B cell (primary cell): Measurements from ENCODE around the gene PTGES. TPM values are rescaled to one million over a fixed set of nuclear protein-coding genes. Genes with fewer than 3 reads are reported as not detected.

Source experiments
- ATAC-seq: fragments of 200-7000 bp; cut with Tn5 transposase; one replicate; pipeline ENCODE4 v1.10.0; 2021; ENCODE audit warnings: low read depth, mild to moderate bottlenecking, moderate number of reproducible peaks, moderate library complexity
- CTCF ChIA-PET: fragments of 350-600 bp; sonication (Branson Sonifier 250); formaldehyde crosslinking; loops from one replicate; lab custom pipeline; 2021; ENCODE audit warnings: antibody characterized with exemption, inconsistent platforms; lab: Charles Lee
- POLR2A ChIA-PET: fragments of 350-600 bp; sonication (Branson Sonifier 250); formaldehyde crosslinking; loops from one replicate; lab custom pipeline; 2021; ENCODE audit warnings: antibody characterized with exemption; lab: Charles Lee
- DNase-seq: peaks from one replicate; pipeline ENCODE4 v3.0.0; 2013
- H2AFZ ChIP-seq: 2 replicates; pipeline ENCODE4 v1.6.1; 2012; ENCODE audit warnings: mild to moderate bottlenecking, low read depth, low read length; ENCODE audit not compliant: insufficient read depth, poor library complexity, severe bottlenecking
- H3K27ac ChIP-seq, 2 donors: 1 replicate in 1 of 2; 2 replicates in 1 of 2; pipeline ENCODE4 v1.5.1; 2012 to 2013; ENCODE audit warnings: low read length in 2 of 2, mild to moderate bottlenecking in 2 of 2, moderate library complexity in 1 of 2
- H3K27me3 ChIP-seq, 4 experiments: fragments of 200-600 bp in 1 of 4; sonication (generic) in 1 of 4; replicated peaks in 1 of 4; 1 replicate in 2 of 4; 2 replicates in 2 of 4; pipeline versions ENCODE4 v1.6.1 to v1.7.0; 2013 to 2016; ENCODE audit warnings: low read length in 3 of 4, mild to moderate bottlenecking in 2 of 4, mixed read lengths in 1 of 4, moderate library complexity in 1 of 4; ENCODE audit not compliant: insufficient read depth in 4 of 4, control insufficient read depth in 3 of 4; ENCODE audit errors: control extremely low read depth in 1 of 4
- H3K36me3 ChIP-seq, 2 experiments: replicated peaks in 1 of 2; 1 replicate in 1 of 2; 2 replicates in 1 of 2; pipeline versions ENCODE4 v1.6.1 to v1.7.1; 2013; ENCODE audit warnings: low read length in 1 of 2; ENCODE audit not compliant: insufficient read depth in 2 of 2, control insufficient read depth in 1 of 2; ENCODE audit errors: control extremely low read depth in 1 of 2, extremely low read depth in 1 of 2
- H3K4me1 ChIP-seq, 2 donors: fragments of 200-600 bp in 1 of 2; sonication (generic) in 1 of 2; 1 replicate in 1 of 2; 2 replicates in 1 of 2; pipeline versions ENCODE4 v1.5.1 to v1.6.1; 2013 to 2017; ENCODE audit warnings: low read length in 2 of 2; ENCODE audit not compliant: control insufficient read depth in 2 of 2, insufficient read depth in 2 of 2
- H3K4me2 ChIP-seq: replicated peaks from 2 replicates; pipeline ENCODE3; 2012; ENCODE audit warnings: mild to moderate bottlenecking, low read depth, low read length; ENCODE audit not compliant: poor library complexity, severe bottlenecking
- H3K4me3 ChIP-seq, 5 experiments: fragments of 200-600 bp in 1 of 5; sonication (generic) in 1 of 5; 1 replicate in 3 of 5; 2 replicates in 2 of 5; pipeline versions ENCODE4 v1.5.1 to v1.7.0; 2011 to 2016; ENCODE audit warnings: low read length in 4 of 5, mild to moderate bottlenecking in 4 of 5, low read depth in 2 of 5, control low read depth in 1 of 5, moderate library complexity in 1 of 5; ENCODE audit not compliant: insufficient read depth in 1 of 5; ENCODE audit errors: control extremely low read depth in 1 of 5, extremely low read depth in 1 of 5
- H3K79me2 ChIP-seq: fragments of 200-600 bp; sonication (generic); one replicate; pipeline ENCODE4 v1.6.0; 2016; ENCODE audit warnings: low read length; ENCODE audit not compliant: control insufficient read depth, insufficient read depth
- H3K9ac ChIP-seq: fragments of 200-600 bp; sonication (generic); 2 replicates; pipeline ENCODE4 v1.6.1; 2017; ENCODE audit warnings: mild to moderate bottlenecking, low read length, moderate library complexity
- H3K9me3 ChIP-seq, 3 donors: one replicate each; pipeline versions ENCODE4 v1.6.1 to v1.7.1; 2013; ENCODE audit warnings: low read length in 2 of 3; ENCODE audit not compliant: control insufficient read depth in 2 of 3, insufficient read depth in 1 of 3; ENCODE audit errors: control extremely low read depth in 1 of 3
- H4K20me1 ChIP-seq: 2 replicates; pipeline ENCODE4 v1.6.0; 2012; ENCODE audit warnings: mild to moderate bottlenecking, low read length; ENCODE audit not compliant: insufficient read depth, control insufficient read depth, poor library complexity, severe bottlenecking
- H3K27ac Mint-ChIP-seq: one replicate; pipeline ENCODE4 v1.8.0; 2021; ENCODE audit warnings: mixed read lengths
- H3K27me3 Mint-ChIP-seq: one replicate; pipeline ENCODE4 v1.8.0; 2021; ENCODE audit warnings: mixed read lengths
- H3K4me1 Mint-ChIP-seq: one replicate; pipeline ENCODE4 v1.8.0; 2021; ENCODE audit warnings: mixed read lengths
- H3K4me3 Mint-ChIP-seq: one replicate; pipeline ENCODE4 v1.8.0; 2021; ENCODE audit warnings: mixed read lengths
- H3K9me3 Mint-ChIP-seq: one replicate; pipeline ENCODE4 v1.8.0; 2022; ENCODE audit warnings: mixed read lengths; ENCODE audit not compliant: insufficient read depth
- EZH2 ChIP-seq: IDR thresholded peaks from 2 replicates; pipeline ENCODE4 v1.6.1; 2012; ENCODE audit warnings: borderline replicate concordance, low read depth, mild to moderate bottlenecking, moderate library complexity, low read length; ENCODE audit not compliant: insufficient read depth, poor library complexity, severe bottlenecking
- WGBS: methylation state at CpG from one replicate; pipeline ENCODE4 v1.1.5; 2013; ENCODE audit warnings: missing lambda C conversion rate; ENCODE audit not compliant: insufficient coverage; 5-methylcytosine and 5-hydroxymethylcytosine counted together
- intact Hi-C: fragments of 100-400 bp; cut with micrococcal nuclease; formaldehyde crosslinking; loops from one replicate; pipeline ENCODE4 v1.10.0; 2022
- polyA plus RNA-seq: library from polyadenylated mRNA; depleted of rRNA; stranded (reverse); fragments of >200 nt; gene quantifications from 2 replicates; pipeline ENCODE4 v1.2.3, GENCODE V29; 2012
- total RNA-seq, 2 donors: library from RNA; stranded (reverse); fragments of 120-200 nt in 1 of 2; gene quantifications; 1 replicate in 1 of 2; 2 replicates in 1 of 2; pipeline versions ENCODE4 v1.2.3 to v1.2.4, GENCODE V29; 2013 to 2022
- TF ChIP-seq, protein P1 (sequence below): fragments of 200-600 bp; IDR thresholded peaks from one replicate; pipeline ENCODE4 v1.8.0; 2022; ENCODE audit warnings: antibody characterized with exemption, mild to moderate bottlenecking

PTGES gene
- total and polyA plus RNA-seq, 2 donors (not counting 1 experiment from before 2014, with no cell fraction given): not detected

DNA sequence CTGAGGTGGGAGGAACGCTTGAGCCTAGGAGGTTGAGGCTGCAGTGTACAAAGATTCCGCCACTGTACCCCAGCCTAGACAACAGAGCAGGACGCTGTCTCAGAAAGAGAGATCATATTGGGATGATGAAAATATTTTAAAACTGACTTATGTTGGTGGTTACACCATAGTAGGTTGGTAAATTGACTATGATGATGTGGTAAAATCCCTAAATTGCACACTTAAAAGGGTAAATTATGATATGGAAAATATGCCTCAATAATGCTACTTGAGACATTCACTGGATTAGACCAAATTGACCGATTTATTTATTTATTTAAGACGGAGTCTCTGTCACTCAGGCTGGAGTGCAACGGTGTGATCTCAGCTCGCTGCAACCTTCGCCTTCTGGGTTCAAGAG, 28.3 kb upstream of the PTGES start:
- intact Hi-C loops: loop anchor here (5.0 kb wide), 1 partner anchor 154 kb away; the partner anchor contains the start of gene NTMT1
- Histone ChIP-seq H3K4me2 (no peak overlapping the region), H3K79me2 (no peaks in the 10 kb centered on the region), H4K20me1 (no peaks in the 10 kb centered on the region), H3K27me3 (peaks cover 0 to 27% (median 5%) of the 10 kb centered on the region in 4 experiments), H3K36me3 (no peaks in the 10 kb centered on the region), H3K27ac (no peak overlapping the region), H3K9me3 (no peaks in the 10 kb centered on the region), H3K4me1 (no peaks in the 10 kb centered on the region), H3K4me3 (no peak overlapping the region), H2AFZ (no peak overlapping the region), H3K9ac (no peak overlapping the region)
- ChIA-PET POLR2A (no interaction called here), CTCF (interaction anchor here (0.6 to 6.3 kb wide), 7 partner anchors 11 to 650 kb away, joined by 3 to 67 read pairs (median 5); no protein-coding TSS in a partner anchor)
- DNase-seq (no peak), ATAC-seq (no peak)
- no peaks in the 10 kb centered on the region for H3K4me1 Mint-ChIP-seq
- TF ChIP-seq, protein P1, sequence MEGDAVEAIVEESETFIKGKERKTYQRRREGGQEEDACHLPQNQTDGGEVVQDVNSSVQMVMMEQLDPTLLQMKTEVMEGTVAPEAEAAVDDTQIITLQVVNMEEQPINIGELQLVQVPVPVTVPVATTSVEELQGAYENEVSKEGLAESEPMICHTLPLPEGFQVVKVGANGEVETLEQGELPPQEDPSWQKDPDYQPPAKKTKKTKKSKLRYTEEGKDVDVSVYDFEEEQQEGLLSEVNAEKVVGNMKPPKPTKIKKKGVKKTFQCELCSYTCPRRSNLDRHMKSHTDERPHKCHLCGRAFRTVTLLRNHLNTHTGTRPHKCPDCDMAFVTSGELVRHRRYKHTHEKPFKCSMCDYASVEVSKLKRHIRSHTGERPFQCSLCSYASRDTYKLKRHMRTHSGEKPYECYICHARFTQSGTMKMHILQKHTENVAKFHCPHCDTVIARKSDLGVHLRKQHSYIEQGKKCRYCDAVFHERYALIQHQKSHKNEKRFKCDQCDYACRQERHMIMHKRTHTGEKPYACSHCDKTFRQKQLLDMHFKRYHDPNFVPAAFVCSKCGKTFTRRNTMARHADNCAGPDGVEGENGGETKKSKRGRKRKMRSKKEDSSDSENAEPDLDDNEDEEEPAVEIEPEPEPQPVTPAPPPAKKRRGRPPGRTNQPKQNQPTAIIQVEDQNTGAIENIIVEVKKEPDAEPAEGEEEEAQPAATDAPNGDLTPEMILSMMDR: no peak
- TF ChIP-seq EZH2: no peak
- H3K9me3 Mint-ChIP-seq: no peaks in the 10 kb centered on the region
- 93% methylated on average over 7 of the region's 8 CpGs for WGBS
- H3K4me3 Mint-ChIP-seq: no peak overlapping the region
- no peak overlapping the region for H3K27ac Mint-ChIP-seq
- peaks cover 18% of the 10 kb centered on the region for H3K27me3 Mint-ChIP-seq

GRCh38 chr9:129779560-129780190, 26.8 kb upstream of the PTGES start:
- TF ChIP-seq EZH2: no peak
- TF ChIP-seq, protein P1: no peak
- H3K36me3 ChIP-seq: no peaks in the 10 kb centered on the region
- no peak overlapping the region for H3K9ac ChIP-seq
- 98% methylated on average over 7 of the region's 7 CpGs for WGBS
- no peaks in the 10 kb centered on the region for H4K20me1 ChIP-seq
- H3K27ac ChIP-seq: no peak overlapping the region
- no peaks in the 10 kb centered on the region for H3K4me1 ChIP-seq
- DNase-seq: no peak
- no peak overlapping the region for H3K4me2 ChIP-seq
- ChIA-PET POLR2A (no interaction called here), CTCF (no interaction called here)
- H3K27me3 Mint-ChIP-seq: peaks cover 23% of the 10 kb centered on the region
- H3K4me3 Mint-ChIP-seq: no peak overlapping the region
- peaks cover 0 to 30% (median 5%) of the 10 kb centered on the region in 4 experiments for H3K27me3 ChIP-seq
- H3K27ac Mint-ChIP-seq: no peak overlapping the region
- no peak overlapping the region for H3K4me3 ChIP-seq
- no peak for ATAC-seq
- H3K9me3 ChIP-seq: no peaks in the 10 kb centered on the region
- no peaks in the 10 kb centered on the region for H3K9me3 Mint-ChIP-seq
- H2AFZ ChIP-seq: no peak overlapping the region
- H3K79me2 ChIP-seq: no peaks in the 10 kb centered on the region
- intact Hi-C loops: loop anchor here (5.0 kb wide), 1 partner anchor 152 kb away; the partner anchor contains the start of gene NTMT1
- no peaks in the 10 kb centered on the region for H3K4me1 Mint-ChIP-seq
